Measurements from ENCODE around the gene TBX18.

The TBX18 gene

GRCh38 chr6:84764332-84765049, at the start of gene TBX18:
Gene TBX18 (minus strand): TSS chr6:84764598. CDS start chr6:84764181, 417 bp downstream.
- no peak for DNase-seq

DNA sequence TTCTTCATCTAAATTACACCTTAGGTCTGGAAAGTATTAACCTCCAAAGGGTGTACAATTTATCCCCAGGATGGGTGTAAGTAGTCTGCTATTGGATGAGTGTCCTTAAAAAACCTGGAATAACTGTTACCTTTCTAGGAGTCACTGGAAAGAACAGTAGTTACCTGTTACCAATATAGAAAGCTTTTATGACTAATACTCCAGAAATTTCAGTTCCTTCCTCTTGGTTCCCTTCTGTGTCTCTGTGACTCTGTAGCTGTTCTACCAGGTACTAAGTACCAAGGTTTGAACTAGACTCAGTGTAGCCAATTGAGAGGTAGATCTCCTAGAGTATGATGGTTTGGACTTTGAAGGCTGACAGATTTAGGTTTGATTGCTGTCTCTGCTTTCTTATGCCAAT, 47.0 kb upstream of the TBX18 start:
- no peak for DNase-seq

- DNase-seq = no peak
Measured at GRCh38 chr6:84809455-84809854, 45.1 kb upstream of the TBX18 start.

DNA sequence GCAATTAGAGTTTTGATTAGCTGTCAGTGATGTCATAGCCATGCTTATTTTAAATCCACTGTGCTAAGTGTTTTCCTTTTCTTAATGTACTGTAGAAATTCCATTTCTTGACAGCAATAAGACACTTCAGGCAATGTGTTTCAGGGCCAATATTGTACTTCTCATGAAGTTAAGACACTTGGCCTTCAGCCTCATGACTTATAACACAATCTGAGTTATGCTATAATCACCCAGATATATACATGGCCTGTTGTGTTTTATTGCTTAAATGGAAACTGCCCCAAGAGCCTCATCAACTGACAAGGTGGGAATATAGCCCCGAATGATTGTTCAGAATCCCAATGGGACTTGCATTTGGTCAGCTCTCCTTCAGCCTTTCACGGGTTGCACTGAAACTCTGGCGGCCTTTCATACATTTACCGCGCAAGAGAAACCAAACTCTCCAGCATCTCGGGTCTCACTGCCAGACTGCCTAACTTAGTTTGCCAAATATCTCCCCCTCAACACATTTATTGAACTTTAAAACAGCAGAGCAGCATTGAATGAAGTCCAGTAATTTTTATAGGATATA, 44.2 kb upstream of the TBX18 start:
- DNase-seq = no peak

DNA sequence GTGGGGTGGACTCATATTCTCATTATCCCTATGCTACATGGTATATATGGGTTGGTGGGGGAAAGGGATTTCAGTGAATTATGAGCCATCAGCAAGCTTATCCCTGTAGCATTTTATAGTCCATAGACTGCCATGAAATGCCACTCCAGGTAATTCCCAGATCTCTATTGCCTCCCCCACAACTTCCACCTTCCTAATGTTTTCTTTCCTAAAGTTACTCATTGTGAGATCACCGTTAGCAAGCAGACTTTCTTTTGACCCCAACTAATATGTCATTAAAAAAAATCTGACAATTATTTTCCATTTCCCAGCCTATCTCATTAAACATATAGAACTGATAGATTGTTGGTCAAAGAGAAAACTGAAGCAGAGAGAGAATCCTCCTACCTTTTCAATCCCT, 40.7 kb upstream of the TBX18 start:
- no peak for DNase-seq

DNA sequence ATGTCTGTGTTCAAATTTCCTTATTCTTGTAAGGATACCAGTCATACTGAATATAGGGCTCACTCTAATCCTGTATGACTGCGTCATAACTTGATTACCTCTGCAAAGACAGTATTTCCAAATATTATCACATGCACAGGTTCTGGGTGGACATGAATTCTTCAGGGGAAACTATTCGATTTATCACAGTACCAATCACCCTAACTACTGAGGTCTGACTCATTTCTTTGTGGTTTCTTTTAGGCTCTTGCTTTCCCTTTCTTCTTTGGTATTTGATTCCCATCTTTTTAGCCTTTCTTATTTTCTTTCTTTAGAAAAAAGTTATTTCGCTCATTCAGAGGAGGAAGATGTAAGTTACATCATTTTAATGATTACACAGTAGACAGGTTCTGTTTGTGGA, 40.3 kb upstream of the TBX18 start:
- no peak for DNase-seq

GRCh38 chr6:84801250-84801649, 36.9 kb upstream of the TBX18 start:
- no peak for DNase-seq

DNA sequence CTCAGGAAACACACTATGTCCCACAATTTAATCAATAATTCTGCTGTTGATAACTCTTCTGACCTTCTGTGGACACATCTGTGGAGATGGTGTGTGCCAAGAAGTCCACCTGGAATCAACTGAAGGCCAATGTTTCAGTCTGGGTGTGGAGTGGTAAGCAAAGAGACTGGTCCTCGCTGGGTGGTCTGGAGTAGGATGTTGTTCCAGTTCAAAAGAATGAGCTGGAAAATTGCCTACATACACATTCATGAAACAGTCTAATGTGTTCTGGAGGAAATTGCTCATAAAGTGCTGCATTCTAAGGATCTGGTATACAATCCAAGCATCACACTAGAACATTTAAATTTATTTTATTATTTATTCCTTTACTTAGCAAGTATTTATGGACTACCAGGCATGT, 33.9 kb upstream of the TBX18 start:
- DNase-seq = no peak

GRCh38 chr6:84796343-84796742, 31.9 kb upstream of the TBX18 start:
- DNase-seq = no peak

DNA sequence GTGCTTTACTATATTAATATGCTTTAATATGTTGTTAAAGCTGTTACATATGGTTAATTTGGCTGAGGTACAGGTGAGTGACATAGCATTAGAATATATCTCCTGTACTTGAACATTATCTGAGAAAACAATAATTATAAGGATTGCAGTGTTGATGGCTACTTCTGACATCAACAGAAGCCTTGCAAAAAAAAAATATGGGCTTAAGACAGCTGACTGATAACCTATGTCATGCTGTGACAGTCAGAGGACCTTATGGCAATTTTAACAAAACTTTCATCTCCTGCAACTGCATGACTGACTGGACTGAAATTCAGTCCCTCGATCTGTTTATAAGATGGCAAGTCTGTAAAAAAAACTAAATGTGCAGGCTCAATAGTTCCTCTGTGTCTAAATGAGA, 27.5 kb upstream of the TBX18 start:
- DNase-seq = no peak

- DNase-seq = no peak
Measured at GRCh38 chr6:84791233-84791632, 26.8 kb upstream of the TBX18 start.

GRCh38 chr6:84789170-84789569, 24.8 kb upstream of the TBX18 start:
- no peak for DNase-seq

DNA sequence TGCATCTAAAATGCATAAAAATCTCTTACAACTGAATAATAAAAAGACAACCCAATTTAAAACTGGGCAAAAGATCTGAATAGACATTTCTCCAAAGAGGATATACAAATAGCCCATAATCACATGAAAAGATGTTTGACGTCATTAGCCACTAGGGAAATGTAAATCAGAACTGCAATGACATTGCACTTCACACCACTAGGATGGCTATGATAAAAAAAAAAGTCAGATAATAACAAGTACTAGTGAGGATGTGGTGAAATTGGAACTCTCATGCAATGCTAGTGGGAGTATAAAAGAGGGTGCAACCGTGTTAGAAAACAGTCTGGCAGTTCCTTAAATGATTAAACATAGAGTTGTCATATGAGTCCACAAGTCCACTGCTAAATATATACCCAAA, 24.3 kb upstream of the TBX18 start:
- no peak for DNase-seq

DNA sequence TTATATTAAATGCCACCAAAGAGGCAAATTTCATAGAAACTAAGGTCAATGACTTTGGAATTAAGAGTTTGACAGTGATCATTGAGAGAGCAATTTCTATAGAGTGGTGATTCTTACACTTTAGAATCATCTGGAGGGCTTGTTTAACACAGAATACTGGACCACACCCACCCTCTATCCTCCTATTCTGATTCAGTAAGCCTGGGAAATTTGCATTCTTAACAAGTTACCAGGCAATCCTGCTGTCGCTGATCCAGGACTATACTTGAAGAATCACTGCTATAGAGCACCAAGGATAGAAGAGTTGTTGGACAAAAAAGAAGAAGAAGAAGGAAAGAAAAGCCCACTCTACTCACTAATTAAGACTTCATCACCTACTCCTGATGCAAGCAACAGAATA, 21.3 kb upstream of the TBX18 start:
- DNase-seq = no peak

- no peak for DNase-seq
Measured at GRCh38 chr6:84779917-84780316, 15.5 kb upstream of the TBX18 start.

- no peak for DNase-seq
Measured at GRCh38 chr6:84779380-84779779, 15.0 kb upstream of the TBX18 start.

DNA sequence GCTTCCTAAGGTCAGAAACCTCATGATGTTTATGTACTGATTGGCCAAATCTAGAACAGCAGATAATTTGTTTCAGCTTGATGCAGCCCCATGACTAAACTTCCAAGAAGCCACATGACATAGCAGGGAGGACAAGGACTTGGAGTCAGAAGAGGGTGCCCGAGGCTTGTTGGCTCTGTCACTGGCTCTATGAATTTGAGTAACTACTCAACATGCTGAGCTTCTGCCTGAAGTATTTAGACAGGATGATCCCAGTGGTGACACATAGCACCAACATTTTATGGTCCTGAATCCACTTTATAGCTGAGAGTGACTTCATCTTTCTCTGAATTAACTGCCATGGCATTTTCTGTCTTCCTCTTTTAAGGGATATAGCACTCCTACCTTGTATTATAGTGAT, 13.5 kb upstream of the TBX18 start:
- no peak for DNase-seq

GRCh38 chr6:84776392-84776791, 12.0 kb upstream of the TBX18 start:
- no peak for DNase-seq

- DNase-seq = no peak
Measured at GRCh38 chr6:84775751-84776150, 11.4 kb upstream of the TBX18 start.

DNA sequence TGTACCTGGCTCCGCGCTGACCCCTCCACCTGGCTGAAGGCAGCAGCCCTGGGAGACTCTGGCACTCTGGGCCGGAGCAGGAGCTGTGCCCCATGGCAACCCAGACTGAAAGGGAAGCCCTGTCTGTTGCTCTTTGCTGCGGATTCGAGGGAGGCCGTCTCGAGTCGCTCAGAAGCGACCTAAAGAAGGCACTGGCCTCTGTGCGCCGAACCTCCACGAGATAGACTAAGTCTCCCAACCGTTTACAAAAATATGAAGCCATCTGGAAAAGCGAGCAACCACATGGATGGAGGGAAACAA, 10.5 kb upstream of the TBX18 start:
- no peak for DNase-seq

DNA sequence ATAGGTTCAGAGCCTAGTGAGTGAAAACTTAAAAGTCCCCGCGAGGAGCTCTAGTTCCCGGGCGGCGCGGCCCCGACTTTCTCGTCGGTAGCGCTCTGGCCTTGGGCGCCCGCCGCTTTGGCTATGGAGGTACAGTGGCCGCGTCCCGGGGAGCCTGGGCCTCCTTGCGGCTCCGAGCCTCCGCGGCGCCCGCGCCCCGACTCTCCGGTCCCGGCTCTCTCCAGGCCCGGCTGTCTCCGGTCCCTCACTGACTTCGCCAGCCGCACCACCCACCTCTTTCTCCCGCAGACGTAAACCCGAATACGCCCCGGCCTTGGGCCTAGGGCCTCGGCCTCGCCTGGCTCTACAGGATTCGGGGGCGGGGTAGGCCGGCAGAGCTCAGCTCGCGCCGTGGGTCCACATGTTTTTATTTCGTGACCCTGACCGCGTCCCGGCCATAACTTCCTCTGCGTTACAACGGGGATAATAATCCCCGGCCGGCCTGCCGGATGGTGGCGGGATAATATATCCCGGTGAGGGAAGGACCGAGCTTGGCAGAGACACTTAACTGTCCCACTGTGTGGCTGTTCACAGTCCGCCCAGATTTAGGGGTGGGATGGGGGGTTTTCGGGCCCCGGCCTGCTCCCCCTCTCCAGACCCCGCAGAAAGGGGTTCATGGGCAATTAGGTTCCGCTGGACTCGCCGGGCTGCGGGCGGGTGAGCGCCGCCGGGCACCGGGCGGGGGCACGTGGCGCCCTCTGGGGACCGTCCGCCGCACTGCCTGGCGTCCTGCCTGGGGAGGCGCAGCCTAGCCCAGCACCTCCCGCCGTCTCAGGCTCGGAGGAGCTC, 10.0 kb upstream of the TBX18 start:
- no peak for DNase-seq

GRCh38 chr6:84773431-84774156, 9.2 kb upstream of the TBX18 start:
- no peak for DNase-seq

- DNase-seq = no peak
Measured at GRCh38 chr6:84773133-84773430, 8.7 kb upstream of the TBX18 start.

All from NCI-H1694 treated with DMSO at 0.1 percent for 48 hours (cell line).